AG10803 (cell line): ENCODE measurements around the gene AFAP1.

Experiments used
- DNase-seq: peaks from one replicate; pipeline ENCODE4 v3.0.0; 2010; ENCODE audit warnings: low read depth
- H3K4me3 ChIP-seq: 2 replicates; pipeline ENCODE4 v1.5.1; 2011; ENCODE audit warnings: mild to moderate bottlenecking, low read length, control low read depth
- TF ChIP-seq, protein P1 (sequence below): conservative IDR thresholded peaks from 2 replicates; pipeline ENCODE4 v1.5.1; 2011; ENCODE audit warnings: mild to moderate bottlenecking, low read length, control low read depth, inconsistent platforms

AFAP1 gene

DNA sequence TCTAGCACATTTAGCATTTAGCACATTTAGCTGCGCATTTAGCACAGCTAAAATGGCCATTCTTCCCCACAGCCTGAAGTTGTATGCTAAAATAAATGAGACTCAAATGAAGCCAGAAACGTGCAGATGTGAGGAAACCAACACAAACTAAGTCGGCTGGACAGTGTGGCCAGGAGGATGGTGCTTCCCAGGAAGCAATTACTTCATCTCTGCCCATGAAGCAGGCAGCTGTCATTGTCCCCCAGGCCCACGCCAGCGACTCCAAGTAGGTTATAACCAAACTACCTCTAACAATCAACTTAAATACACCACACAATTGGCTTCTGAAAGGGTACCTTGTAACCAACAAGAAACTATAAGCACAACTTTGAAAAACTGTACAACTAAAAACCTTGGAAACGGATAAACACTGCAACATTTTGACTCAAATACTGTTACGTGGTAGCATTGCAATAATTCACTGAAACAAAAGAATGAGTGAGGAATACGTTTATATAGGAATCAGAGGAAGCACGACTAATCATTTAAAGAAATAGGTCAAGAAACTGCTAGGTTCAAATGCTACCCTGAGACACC lies 39.2 kb downstream of the AFAP1 start:
- TF ChIP-seq, protein P1, sequence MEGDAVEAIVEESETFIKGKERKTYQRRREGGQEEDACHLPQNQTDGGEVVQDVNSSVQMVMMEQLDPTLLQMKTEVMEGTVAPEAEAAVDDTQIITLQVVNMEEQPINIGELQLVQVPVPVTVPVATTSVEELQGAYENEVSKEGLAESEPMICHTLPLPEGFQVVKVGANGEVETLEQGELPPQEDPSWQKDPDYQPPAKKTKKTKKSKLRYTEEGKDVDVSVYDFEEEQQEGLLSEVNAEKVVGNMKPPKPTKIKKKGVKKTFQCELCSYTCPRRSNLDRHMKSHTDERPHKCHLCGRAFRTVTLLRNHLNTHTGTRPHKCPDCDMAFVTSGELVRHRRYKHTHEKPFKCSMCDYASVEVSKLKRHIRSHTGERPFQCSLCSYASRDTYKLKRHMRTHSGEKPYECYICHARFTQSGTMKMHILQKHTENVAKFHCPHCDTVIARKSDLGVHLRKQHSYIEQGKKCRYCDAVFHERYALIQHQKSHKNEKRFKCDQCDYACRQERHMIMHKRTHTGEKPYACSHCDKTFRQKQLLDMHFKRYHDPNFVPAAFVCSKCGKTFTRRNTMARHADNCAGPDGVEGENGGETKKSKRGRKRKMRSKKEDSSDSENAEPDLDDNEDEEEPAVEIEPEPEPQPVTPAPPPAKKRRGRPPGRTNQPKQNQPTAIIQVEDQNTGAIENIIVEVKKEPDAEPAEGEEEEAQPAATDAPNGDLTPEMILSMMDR, result no peak
- DNase-seq, result no peak
- no peak overlapping the region for H3K4me3 ChIP-seq

DNA sequence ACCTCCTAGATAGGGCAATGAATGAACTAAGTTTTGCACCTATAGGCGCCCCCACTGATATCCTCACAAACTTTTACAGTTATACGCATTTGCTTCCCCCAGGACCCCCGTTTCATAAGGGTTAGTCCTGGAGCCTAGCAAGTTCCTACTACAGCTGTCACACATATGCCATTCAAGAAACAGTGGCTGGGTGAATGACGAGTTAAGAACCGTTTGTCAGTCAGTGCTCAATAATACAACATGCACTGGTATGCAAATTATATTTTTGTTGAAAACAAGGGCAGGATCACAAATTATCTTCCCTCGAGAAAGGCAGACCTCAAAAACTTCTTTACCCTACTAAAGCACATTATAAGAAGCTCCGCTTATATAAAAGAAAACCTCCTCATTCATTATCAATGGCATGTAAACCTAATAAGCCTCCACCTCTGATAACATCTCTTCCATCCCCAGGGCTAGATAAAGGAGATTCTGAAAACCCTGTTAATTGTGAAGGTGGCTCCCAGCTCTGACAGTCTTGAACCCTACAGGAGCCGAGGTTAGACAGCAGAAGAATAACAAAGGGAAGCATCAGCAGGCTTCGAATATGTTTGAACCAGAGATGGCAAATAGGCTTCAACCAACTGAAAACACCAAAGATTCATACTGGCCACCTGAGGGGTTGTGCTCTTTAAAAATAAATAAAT lies 40.3 kb downstream of the AFAP1 start:
- no peak overlapping the region for H3K4me3 ChIP-seq
- DNase-seq, result no peak
- TF ChIP-seq, protein P1, result no peak

GRCh38 chr4:7898385-7898784 lies 41.3 kb downstream of the AFAP1 start:
- TF ChIP-seq, protein P1, result no peak
- DNase-seq, result no peak
- H3K4me3 ChIP-seq, result no peak overlapping the region

DNA sequence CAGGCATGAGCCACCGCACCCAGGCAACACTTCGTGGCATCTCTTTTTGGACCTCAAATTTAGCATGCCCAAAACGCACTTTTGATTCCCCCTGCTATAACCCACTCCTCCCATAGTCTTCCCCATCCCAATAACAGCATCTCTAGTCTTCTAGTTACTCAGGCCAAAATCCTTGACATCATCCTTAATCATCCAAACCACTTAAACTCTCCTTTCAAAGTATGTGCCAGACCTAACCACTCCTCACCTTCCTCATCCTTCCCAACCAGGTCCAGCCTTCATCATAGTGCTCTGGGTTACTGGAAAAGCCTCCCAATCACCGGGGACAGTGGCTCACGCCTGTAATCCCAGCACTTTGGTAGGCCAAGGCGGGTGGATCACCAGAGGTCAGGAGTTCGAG lies 41.9 kb downstream of the AFAP1 start:
- H3K4me3 ChIP-seq, result no peak overlapping the region
- DNase-seq, result no peak
- TF ChIP-seq, protein P1, result no peak

DNA sequence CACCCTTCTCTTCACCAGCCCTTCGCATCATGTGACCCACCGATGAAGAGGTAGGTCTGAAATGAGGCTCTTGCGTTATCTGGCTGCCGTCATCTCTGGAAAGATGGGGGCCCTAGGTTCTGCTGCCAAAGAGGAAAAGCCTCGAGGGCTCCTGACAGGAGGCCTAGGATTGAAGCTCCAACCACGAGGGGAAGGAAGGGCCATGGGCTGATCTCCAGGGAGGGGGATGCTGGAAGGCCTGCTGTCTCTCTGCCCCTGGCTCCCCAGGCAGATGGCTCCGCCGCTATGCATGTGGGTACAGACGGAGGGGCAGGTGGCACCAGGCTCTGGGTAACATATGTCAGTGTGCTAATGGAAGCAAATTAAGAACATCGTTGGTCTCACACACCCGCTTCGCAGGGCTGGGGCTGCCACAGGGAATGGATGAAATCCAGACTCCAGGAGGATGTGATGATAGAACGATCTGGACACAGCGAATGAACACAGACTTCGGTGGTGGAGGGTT lies 44.9 kb downstream of the AFAP1 start:
- no peak for DNase-seq
- H3K4me3 ChIP-seq, result no peak overlapping the region
- TF ChIP-seq, protein P1, result no peak

GRCh38 chr4:7894098-7894676 lies 45.5 kb downstream of the AFAP1 start:
- no peak for DNase-seq
- no peak overlapping the region for H3K4me3 ChIP-seq
- TF ChIP-seq, protein P1, result no peak

DNA sequence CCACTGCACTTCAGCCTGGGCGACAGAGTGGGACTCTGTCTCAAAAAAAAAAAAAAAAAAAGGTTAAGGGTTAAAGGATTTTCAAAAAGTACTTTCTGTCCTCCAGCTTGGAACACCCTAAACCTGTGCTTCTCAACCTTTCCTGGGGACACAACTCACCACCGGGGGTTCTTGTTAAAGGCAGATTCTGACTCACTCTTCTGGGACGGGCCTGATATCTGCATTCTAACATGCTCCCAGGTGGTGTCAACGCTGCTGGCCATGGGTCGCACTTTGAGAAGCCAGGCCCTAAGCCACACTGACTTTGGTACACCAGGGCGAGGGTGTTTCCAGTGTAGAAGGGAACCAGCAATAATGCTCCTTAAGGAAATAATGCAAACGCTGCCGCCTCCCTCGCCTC lies 46.1 kb downstream of the AFAP1 start:
- no peak for DNase-seq
- TF ChIP-seq, protein P1, result no peak

More for the DNA sequence above, 46.1 kb downstream of the AFAP1 start:
- no peak overlapping the region for H3K4me3 ChIP-seq
